K562 (cell line): ENCODE measurements around the gene SLC39A7. TPM values are rescaled to one million over a fixed set of nuclear protein-coding genes. Genes with fewer than 3 reads are reported as not detected.

ENCODE experiments used
- ATAC-seq: fragments of 200-7000 bp; cut with Tn5 transposase; 3 replicates; pipeline ENCODE4 v1.9.1; 2020; ENCODE audit warnings: moderate library complexity
- BruUV-seq: library from RNA; stranded (reverse); fragments of 400-500 nt; replicated peaks from 2 replicates; lab custom pipeline; 2021; lab: Mats Ljungman, UMichigan
- CTCF ChIA-PET: fragments of 300-600 bp; formaldehyde crosslinking; extraction: SDS; loops from one replicate; lab custom pipeline; 2021; ENCODE audit warnings: low intra/inter-chr PET ratio; lab: Yijun Ruan, JAX
- POLR2A ChIA-PET: fragments of 300-600, 350-650 bp; sonication (Branson Sonifier 250); formaldehyde crosslinking; extraction: SDS; loops from one replicate; lab custom pipeline; 2021; ENCODE audit warnings: antibody characterized with exemption, inconsistent platforms; lab: Yijun Ruan, JAX
- DNase-seq, 4 experiments: peaks; one replicate each; pipeline versions ENCODE4 v3.0.0 to v3.0.0-alpha.2; 2011 to 2018; ENCODE audit warnings: low spot score in 3 of 4, mixed read lengths in 3 of 4; ENCODE audit errors: extremely low read depth in 1 of 4
- FAIRE-seq: peaks from 2 replicates; lab custom pipeline; 2011; peaks lifted over from hg19 to GRCh38; lab: Jason Lieb, UNC
- H2AFZ ChIP-seq: 2 replicates; pipeline ENCODE4 v1.6.0; 2011; ENCODE audit warnings: low read depth, low read length, control low read depth, inconsistent platforms
- H3K27ac ChIP-seq: fragments of 200-600 bp; 3 replicates; pipeline ENCODE4 v1.8.0; 2011; ENCODE audit warnings: low read depth, mild to moderate bottlenecking, control low read depth, inconsistent platforms, low read length, moderate library complexity, mixed read lengths; ENCODE audit errors: extremely low read depth
- H3K27me3 ChIP-seq, 2 experiments: fragments of 300-600 bp in 1 of 2; 2 replicates in 1 of 2; 3 replicates in 1 of 2; pipeline versions ENCODE4 v1.6.0 to v1.8.0; 2011; ENCODE audit warnings: inconsistent platforms in 2 of 2, low read length in 2 of 2, mild to moderate bottlenecking in 1 of 2, mixed read lengths in 1 of 2, moderate library complexity in 1 of 2; ENCODE audit not compliant: control insufficient read depth in 2 of 2, insufficient read depth in 2 of 2
- H3K36me3 ChIP-seq: fragments of 300-600 bp; 3 replicates; pipeline ENCODE4 v1.8.0; 2011; ENCODE audit warnings: mild to moderate bottlenecking, low read length, inconsistent platforms; ENCODE audit not compliant: control insufficient read depth, insufficient read depth
- H3K4me1 ChIP-seq, 2 experiments: fragments of 200-600 bp in 1 of 2; replicated peaks in 1 of 2; 2 replicates in 1 of 2; 3 replicates in 1 of 2; pipeline versions ENCODE4 v1.5.1 to v1.8.0; 2011; ENCODE audit warnings: inconsistent platforms in 2 of 2, low read length in 2 of 2, mild to moderate bottlenecking in 1 of 2, mixed read lengths in 1 of 2, moderate library complexity in 1 of 2; ENCODE audit not compliant: control insufficient read depth in 2 of 2, insufficient read depth in 2 of 2
- H3K4me2 ChIP-seq: 2 replicates; pipeline ENCODE4 v1.6.1; 2011; ENCODE audit warnings: low read length, control low read depth, inconsistent platforms, mixed read lengths; ENCODE audit not compliant: insufficient read depth
- H3K4me3 ChIP-seq: fragments of 200-600 bp; sonication (generic), shearing (Covaris generic); 2 replicates; pipeline ENCODE4 v1.5.1; 2016; ENCODE audit warnings: control low read depth, inconsistent platforms
- H3K79me2 ChIP-seq: fragments of 200-600 bp; 3 replicates; pipeline ENCODE4 v1.8.0; 2011; ENCODE audit warnings: low read length, inconsistent platforms; ENCODE audit not compliant: control insufficient read depth, insufficient read depth
- H3K9ac ChIP-seq, 2 experiments: 2 replicates each; pipeline versions ENCODE4 v1.6.0 to v1.6.1; 2011; ENCODE audit warnings: low read depth in 2 of 2, low read length in 2 of 2, control low read depth in 1 of 2, inconsistent platforms in 1 of 2, mild to moderate bottlenecking in 1 of 2, mixed read lengths in 1 of 2; ENCODE audit not compliant: insufficient read depth in 1 of 2
- H3K9me1 ChIP-seq: one replicate; pipeline ENCODE4 v1.6.0; 2011; ENCODE audit warnings: inconsistent platforms, mild to moderate bottlenecking, low read length, moderate library complexity; ENCODE audit not compliant: control insufficient read depth, insufficient read depth
- H3K9me3 ChIP-seq: replicated peaks from 2 replicates; pipeline ENCODE4 v1.5.1; 2011; ENCODE audit warnings: low read depth, low read length, inconsistent platforms; ENCODE audit not compliant: control insufficient read depth, insufficient read depth
- H4K20me1 ChIP-seq: replicated peaks from 2 replicates; pipeline ENCODE4 v1.6.1; 2011; ENCODE audit warnings: low read length, inconsistent platforms, mixed read lengths; ENCODE audit not compliant: control insufficient read depth, insufficient read depth
- BCOR ChIP-seq: fragments of 450-650 bp; IDR thresholded peaks from 2 replicates; pipeline ENCODE4 v1.6.1; 2016
- BHLHE40 ChIP-seq: IDR thresholded peaks from 2 replicates; pipeline ENCODE4 v1.6.1; 2011; ENCODE audit warnings: low read length, improper control_type of control experiment
- CEBPB ChIP-seq: fragments of 450-650 bp; IDR thresholded peaks from 2 replicates; pipeline ENCODE4 v1.6.1; 2016; ENCODE audit warnings: missing genetic modification characterization, missing compliant biosample characterization
- ETV5 ChIP-seq: sonication (generic); formaldehyde crosslinking; IDR thresholded peaks from 2 replicates; pipeline ENCODE4 v1.4.0; 2020; ENCODE audit warnings: low read depth, mild to moderate bottlenecking, missing genetic modification reagents
- FOXA1 ChIP-seq: fragments of 450-650 bp; IDR thresholded peaks from 2 replicates; pipeline ENCODE4 v1.6.1; 2016; ENCODE audit warnings: mild to moderate bottlenecking, borderline replicate concordance
- JUND ChIP-seq, 2 experiments: IDR thresholded peaks; 2 replicates in 1 of 2; 3 replicates in 1 of 2; pipeline ENCODE4 v1.6.1; 2011; ENCODE audit warnings: borderline replicate concordance in 2 of 2, low read depth in 2 of 2, low read length in 2 of 2, improper control_type of control experiment in 1 of 2, missing biosample characterization in 1 of 2, missing genetic modification characterization in 1 of 2, missing genetic modification reagents in 1 of 2
- ZNF121 ChIP-seq: sonication (generic); formaldehyde crosslinking; conservative IDR thresholded peaks from 2 replicates; pipeline ENCODE4 v1.8.0; 2022; ENCODE audit warnings: missing genetic modification reagents
- WGBS: fragments of 100-300 bp; shearing (Covaris generic); methylation state at CpG from one replicate; pipeline ENCODE4 v1.1.6; 2016; ENCODE audit warnings: low coverage, mixed read lengths; ENCODE audit not compliant: insufficient coverage; ENCODE audit errors: missing lambda C conversion rate; 5-methylcytosine and 5-hydroxymethylcytosine counted together
- in situ Hi-C: fragments of 300-500 bp; cut with MboI; formaldehyde crosslinking; loops from 4 replicates; pipeline ENCODE4 v1.15.0; 2018; ENCODE audit warnings: inconsistent platforms, mixed read lengths
- intact Hi-C: fragments of 100-400 bp; cut with micrococcal nuclease; formaldehyde crosslinking; loops from 2 replicates; pipeline ENCODE4 v1.14.2; 2022
- polyA plus RNA-seq, 8 experiments: library from polyadenylated mRNA; depleted of rRNA in 4 of 8; stranded (reverse) in 5 of 8; unstranded in 3 of 8; fragments of >200 nt; fragmentation: Nextera tagmentation in 2 of 8; fragmentation: Illumina TruSeq in 1 of 8; extraction: Ambion mirVana in 2 of 8; extraction: Trizol in 1 of 8; gene quantifications; 2 replicates each; pipeline versions ENCODE4 v1.2.1 to v1.2.3, GENCODE V29; 2011 to 2014; ENCODE audit warnings: inconsistent platforms in 1 of 8, missing spikeins in 1 of 8
- total RNA-seq, 7 experiments: library from RNA; depleted of rRNA in 6 of 7; stranded (reverse); fragments of >200 nt in 6 of 7; fragmentation: Illumina TruSeq in 2 of 7; extraction: Trizol in 2 of 7; gene quantifications; 2 replicates each; pipeline versions ENCODE4 v1.2.1 to v1.2.3, GENCODE V29; 2011 to 2021; ENCODE audit warnings: low replicate concordance in 1 of 7

Gene SLC39A7
- total and polyA plus RNA-seq, 9 of the 15 experiments (the other 6 are each of a cell fraction or from before 2014, with no cell fraction given), result 21.7 to 169 (median 121) TPM

DNA sequence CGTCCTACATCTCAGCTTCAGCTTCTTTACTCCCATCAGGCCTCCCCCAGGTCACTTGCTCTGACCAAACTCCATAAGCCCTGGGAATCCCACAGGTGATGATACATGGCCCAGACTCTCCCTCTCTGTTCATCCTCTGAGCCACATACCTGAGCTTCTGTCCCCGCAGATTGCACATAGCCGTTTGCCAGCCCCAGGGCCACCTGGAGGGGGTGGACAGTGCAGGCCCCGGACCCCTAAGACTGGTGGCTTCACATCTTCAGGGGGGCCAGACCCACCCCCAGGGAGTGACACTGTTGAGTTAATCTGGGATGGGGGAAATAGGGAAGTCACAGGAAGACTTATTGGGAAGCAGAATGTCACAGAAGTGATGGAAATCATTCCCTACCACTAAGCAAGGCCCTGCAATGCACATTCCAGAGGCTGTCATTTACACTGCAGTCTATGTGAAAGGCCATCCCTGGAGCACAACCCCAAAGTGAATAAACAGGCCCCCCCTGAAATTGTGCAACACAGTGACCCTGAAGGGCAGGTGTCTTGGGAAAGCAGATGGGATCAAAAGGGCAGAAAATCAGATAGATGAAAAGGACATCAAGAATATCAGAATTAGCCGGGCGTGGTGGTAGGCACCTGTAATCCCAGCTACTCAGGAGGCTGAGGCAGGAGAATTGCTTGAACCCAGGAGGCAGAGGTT, 2.4 kb upstream of the SLC39A7 start:
- Histone ChIP-seq H3K27me3 (no peaks in the 10 kb centered on the region), H4K20me1 (peaks cover 16% of the 10 kb centered on the region), H3K4me3 (no peak overlapping the region), H3K27ac (no peak overlapping the region), H3K9me1 (peaks cover 7% of the 10 kb centered on the region), H3K36me3 (peaks cover 57% of the 10 kb centered on the region), H3K4me2 (peak overlapping the region; percentile 9; the same call in 1 of the 2 replicates), H3K79me2 (peaks cover 54% of the 10 kb centered on the region), H3K9ac (0 out of 4 replicates have a peak overlapping the region, but pooled peaks of 1 of the 2 experiments have one; percentile 8), H2AFZ (no peak overlapping the region), H3K9me3 (no peaks in the 10 kb centered on the region), H3K4me1 (peaks cover 32 to 33% of the 10 kb centered on the region in 2 experiments; a peak in 4 of 5 replicates)
- 68% methylated on average over 6 of the region's 6 CpGs for WGBS
- in situ Hi-C loops (no loop called here), intact Hi-C loops (no loop called here)
- ChIA-PET POLR2A (interaction anchor here (0.6 to 1.7 kb wide), 5 partner anchors 10 to 226 kb away, joined by 3 to 8 read pairs (median 3); partner anchors contain the start of gene RING1), CTCF (interaction anchor here (1.3 kb wide), 1 partner anchor 37 kb away, joined by 5 read pairs; no protein-coding TSS in a partner anchor)
- no peak for DNase-seq
- BruUV-seq, result TSS peak; percentile 31
- ATAC-seq, result no peak
- FAIRE-seq, result no peak
- TF ChIP-seq CEBPB (tag) (peak; percentile 67), FOXA1 (no peak)

GRCh38 chr6:33198853-33199436, 1.7 kb upstream of the SLC39A7 start:
- H3K4me1 ChIP-seq, result peaks cover 38 to 39% of the 10 kb centered on the region in 2 experiments; a peak in 4 of 5 replicates
- intact Hi-C loops, result no loop called here
- H3K9ac ChIP-seq, result peak overlapping the region; percentile 97 to 100; a peak in 3 of 4 replicates
- peak overlapping the region; percentile 100 for H3K4me2 ChIP-seq
- in situ Hi-C loops, result no loop called here
- H3K27ac ChIP-seq, result peak overlapping the region; percentile 99
- TF ChIP-seq JUND (IDR thresholded peaks at IDR 0.05; ENCODE audit: borderline replicate concordance, low read depth, low read length) (no peak), JUND (tag; IDR thresholded peaks at IDR 0.05; ENCODE audit: borderline replicate concordance, low read depth, low read length) (no peak), BCOR (peak; percentile 17; the same call in 1 of the 2 replicates), ZNF121 (CRISPR knock-in tag) (peak; percentile 45; the same call in 1 of the 2 replicates), BHLHE40 (no peak), ETV5 (no peak)
- 27% methylated on average over 2 of the region's 3 CpGs for WGBS
- DNase-seq (peak in 3 of 4 experiments; percentile 24 to 63 (median 61)), FAIRE-seq (no peak), ATAC-seq (no peak)
- H3K9me1 ChIP-seq, result peaks cover 7% of the 10 kb centered on the region
- peaks cover 62% of the 10 kb centered on the region for H3K36me3 ChIP-seq
- ChIA-PET CTCF (no interaction called here), POLR2A (interaction anchor here (1.4 kb wide), 1 partner anchor 49 kb away, joined by 4 read pairs; no protein-coding TSS in a partner anchor)
- no TSS peak for BruUV-seq
- no peaks in the 10 kb centered on the region for H3K9me3 ChIP-seq
- H3K79me2 ChIP-seq, result peaks cover 61% of the 10 kb centered on the region
- peaks cover 20% of the 10 kb centered on the region for H4K20me1 ChIP-seq
- H2AFZ ChIP-seq, result peak overlapping the region; percentile 96; the same call in 1 of the 2 replicates
- H3K27me3 ChIP-seq, result no peaks in the 10 kb centered on the region
- peak overlapping the region; percentile 65 for H3K4me3 ChIP-seq
